Non-pigmented ciliary epithelial cell (primary cell): ENCODE results near the gene ASCL2.

Experiments used
- DNase-seq: peaks from one replicate; pipeline ENCODE4 v3.0.0-alpha.2; 2010; ENCODE audit warnings: low read depth

ASCL2 gene

DNA sequence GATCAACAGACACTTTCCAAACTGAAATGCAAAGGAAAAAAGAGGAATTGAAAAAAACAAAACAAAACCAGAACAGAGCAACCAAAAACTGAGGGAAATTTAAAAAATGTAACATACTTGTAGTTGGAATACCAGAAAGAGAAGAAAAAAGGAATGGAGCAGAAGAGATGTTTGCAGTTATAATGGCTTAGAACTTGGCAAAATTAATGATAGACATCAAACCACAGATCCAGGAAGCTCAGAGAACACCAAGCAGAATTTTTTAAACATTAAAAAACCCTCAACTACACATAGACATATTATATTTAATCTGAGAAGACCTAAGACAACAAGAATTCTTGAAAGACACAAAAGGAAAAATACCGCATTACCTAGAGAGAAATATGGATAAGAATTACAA, 46.1 kb downstream of the ASCL2 start:
- no peak for DNase-seq

DNA sequence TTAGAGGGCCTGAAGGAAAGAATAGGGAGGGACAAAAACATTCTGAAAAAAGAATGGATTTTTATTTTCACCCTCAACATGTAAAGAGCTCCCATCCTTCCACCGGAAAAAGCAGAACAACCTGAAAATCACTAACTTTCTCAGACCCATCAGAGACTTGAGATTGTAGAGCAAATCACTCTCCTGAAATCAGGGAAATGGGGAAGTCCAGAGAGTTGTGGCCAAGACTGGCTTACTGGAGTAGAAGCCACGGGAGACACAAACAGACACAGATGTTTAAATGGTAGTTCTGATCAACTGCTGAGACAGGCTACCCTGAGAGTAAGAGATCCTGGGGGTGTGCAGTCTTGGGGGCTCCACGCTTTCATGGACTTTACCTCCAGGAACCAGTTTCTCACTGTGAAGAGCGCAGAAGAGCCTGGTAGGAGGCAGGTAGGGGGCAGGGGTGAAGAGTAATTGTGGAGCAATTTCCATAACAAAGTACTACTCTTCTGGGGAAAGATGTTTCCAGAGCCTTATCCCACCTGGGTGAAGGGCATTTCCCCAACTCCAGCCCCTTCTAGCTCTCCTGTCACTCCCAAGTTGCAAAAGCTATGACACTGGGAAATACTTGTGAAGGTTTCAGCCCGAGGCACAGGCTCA, 47.1 kb downstream of the ASCL2 start:
- DNase-seq = no peak

DNA sequence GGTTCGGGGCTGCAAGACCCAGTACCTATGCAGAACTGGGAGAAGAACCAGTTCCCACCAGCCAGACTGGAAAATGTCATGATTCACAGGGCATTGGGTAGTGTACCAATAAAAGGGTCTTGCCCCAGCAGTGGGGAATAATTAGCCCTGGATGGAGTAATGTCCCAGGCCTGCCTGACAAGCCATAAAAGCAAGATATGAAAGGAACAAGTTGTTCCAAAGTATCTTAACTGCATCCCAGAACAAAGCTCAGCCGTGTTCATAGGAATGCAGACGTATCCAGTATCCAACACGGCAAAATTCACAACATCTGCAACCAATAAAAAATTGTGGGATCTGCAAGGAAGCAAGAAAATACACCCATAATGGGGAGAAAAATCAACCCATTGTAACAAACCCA, 47.9 kb downstream of the ASCL2 start:
- no peak for DNase-seq

DNA sequence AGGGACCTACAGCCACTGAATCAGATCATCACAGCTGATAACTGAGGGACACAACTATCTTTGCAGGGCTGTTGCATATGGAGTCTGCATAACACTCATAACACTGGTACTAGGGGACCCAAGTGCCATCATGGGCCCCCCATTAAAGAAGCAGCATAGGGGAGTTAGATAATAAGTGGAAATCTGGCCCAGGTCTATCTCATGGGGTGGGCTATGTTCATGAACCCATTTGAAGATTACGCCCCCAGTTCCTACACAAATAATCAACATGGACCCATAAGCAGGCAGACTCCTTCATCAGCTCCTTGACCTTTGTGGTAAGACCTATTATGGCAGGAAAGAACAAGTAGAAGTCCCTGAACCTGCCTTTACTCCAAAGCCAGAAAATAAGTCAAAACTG, 48.8 kb downstream of the ASCL2 start:
- no peak for DNase-seq

DNA sequence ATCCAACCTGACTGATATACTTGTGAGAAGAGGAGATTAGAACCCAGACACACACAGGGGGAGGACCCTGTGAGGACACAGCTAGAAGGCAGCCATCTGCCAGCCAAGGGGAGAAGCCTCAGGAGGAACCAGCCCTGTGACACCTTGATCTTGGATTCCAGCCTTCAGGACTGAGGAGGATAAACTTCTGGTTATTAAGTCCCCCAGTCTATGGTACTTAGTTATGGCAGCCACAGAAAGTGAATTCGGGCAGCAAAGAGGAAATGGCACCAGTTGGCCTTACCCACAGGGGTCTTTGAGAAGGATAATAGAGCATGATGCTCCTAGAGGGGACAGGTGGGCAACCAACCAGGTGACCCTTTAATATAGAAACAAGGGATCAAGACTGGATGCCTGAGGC, 49.4 kb downstream of the ASCL2 start:
- DNase-seq = no peak

DNA sequence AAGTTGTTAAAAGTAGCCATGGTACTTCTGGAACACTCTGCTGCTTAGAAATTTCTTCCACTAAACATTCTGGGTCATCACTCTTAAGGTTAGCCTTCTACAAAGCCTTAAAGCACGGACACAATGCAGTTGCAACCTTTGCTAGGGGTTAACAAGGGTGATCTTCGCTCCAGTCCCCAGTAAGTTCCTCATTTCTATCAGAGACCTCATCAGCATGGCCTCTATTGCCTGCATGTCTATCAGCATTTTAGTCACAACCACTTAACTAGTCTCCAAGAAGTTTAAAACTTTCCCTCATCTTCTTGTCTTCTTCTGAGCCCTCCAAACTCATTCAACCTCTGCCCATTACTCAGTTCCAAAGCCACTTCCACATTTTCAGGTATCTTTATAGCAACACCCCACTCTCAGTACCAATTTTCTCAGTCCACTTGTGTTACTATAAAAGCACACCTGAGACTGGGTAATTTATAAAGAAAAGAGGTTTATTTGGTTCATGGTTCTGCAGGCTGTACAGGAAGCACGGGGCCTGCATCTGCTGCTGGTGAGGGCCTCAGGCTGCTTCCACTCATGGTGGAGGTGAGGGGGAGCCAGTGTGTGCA, 50.1 kb downstream of the ASCL2 start:
- no peak for DNase-seq

DNA sequence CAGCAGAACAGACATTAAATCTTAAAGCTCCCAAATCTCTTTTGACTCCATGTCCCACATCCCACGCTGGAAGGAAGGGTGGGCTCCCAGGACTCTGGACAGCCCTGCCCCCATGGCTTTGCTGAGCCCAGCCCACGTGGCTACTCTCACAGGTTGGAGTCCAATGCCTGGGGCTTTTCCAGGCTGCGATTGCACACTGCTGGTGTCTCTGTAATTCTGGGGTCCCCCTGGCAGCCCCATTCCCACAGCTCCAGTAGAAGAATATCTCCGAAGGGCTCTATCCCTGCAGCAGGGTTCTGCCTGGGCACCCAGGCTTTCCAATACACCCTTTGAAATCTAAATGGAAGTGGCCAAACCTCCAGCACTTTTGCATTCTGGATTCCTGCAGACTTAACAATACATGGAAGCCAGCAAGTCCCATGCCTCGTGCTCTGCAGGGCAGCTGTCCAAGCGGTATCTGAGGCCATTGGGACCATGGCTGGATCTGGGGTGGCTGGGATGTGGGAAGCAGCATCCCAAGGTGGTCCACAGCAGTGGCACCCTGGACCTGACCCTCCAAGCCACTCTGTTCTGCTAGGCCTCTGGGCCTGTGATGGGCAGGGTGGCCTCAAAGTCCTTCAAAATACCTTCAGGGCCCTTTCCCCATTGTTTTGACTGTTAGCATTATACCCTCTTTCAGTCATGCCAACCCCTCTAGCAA, 50.9 kb downstream of the ASCL2 start:
- DNase-seq = no peak
